ENCODE results near the gene ARHGAP23.

Gene ARHGAP23

GRCh38 chr17:38439436-38439835 lies 11.2 kb downstream of the ARHGAP23 start:
- in situ Hi-C loops (cut with MboI; ENCODE audit: low sequenced_read_pairs), result no loop called here

GRCh38 chr17:38440614-38441397 lies 12.5 kb downstream of the ARHGAP23 start:
- in situ Hi-C loops (cut with MboI; ENCODE audit: low sequenced_read_pairs), result no loop called here

GRCh38 chr17:38441429-38442061 lies 13.3 kb downstream of the ARHGAP23 start:
- in situ Hi-C loops (cut with MboI; ENCODE audit: low sequenced_read_pairs), result no loop called here

- in situ Hi-C loops (cut with MboI; ENCODE audit: low sequenced_read_pairs), result no loop called here
Observed at GRCh38 chr17:38442548-38442947, 14.3 kb downstream of the ARHGAP23 start.

GRCh38 chr17:38443356-38444031 lies 15.2 kb downstream of the ARHGAP23 start:
- in situ Hi-C loops (cut with MboI; ENCODE audit: low sequenced_read_pairs), result no loop called here

GRCh38 chr17:38444151-38444550 lies 15.9 kb downstream of the ARHGAP23 start:
- in situ Hi-C loops (cut with MboI; ENCODE audit: low sequenced_read_pairs), result no loop called here

GRCh38 chr17:38447502-38448085 lies 19.3 kb downstream of the ARHGAP23 start:
- in situ Hi-C loops (cut with MboI; ENCODE audit: low sequenced_read_pairs), result no loop called here

GRCh38 chr17:38448208-38448771 lies 20.0 kb downstream of the ARHGAP23 start:
- in situ Hi-C loops (cut with MboI; ENCODE audit: low sequenced_read_pairs), result no loop called here

- in situ Hi-C loops (cut with MboI; ENCODE audit: low sequenced_read_pairs), result no loop called here
Observed at GRCh38 chr17:38449364-38449763, 21.1 kb downstream of the ARHGAP23 start.

GRCh38 chr17:38450557-38451029 lies 22.3 kb downstream of the ARHGAP23 start:
- in situ Hi-C loops (cut with MboI; ENCODE audit: low sequenced_read_pairs), result no loop called here

GRCh38 chr17:38451030-38451839 lies 23.0 kb downstream of the ARHGAP23 start:
- in situ Hi-C loops (cut with MboI; ENCODE audit: low sequenced_read_pairs), result no loop called here

- in situ Hi-C loops (cut with MboI; ENCODE audit: low sequenced_read_pairs), result no loop called here
Observed at GRCh38 chr17:38451840-38452529, 23.7 kb downstream of the ARHGAP23 start.

- in situ Hi-C loops (cut with MboI; ENCODE audit: low sequenced_read_pairs), result no loop called here
Observed at GRCh38 chr17:38452719-38453118, 24.5 kb downstream of the ARHGAP23 start.

- in situ Hi-C loops (cut with MboI; ENCODE audit: low sequenced_read_pairs), result no loop called here
Observed at GRCh38 chr17:38453951-38454421, 25.7 kb downstream of the ARHGAP23 start.

GRCh38 chr17:38454532-38454931 lies 26.3 kb downstream of the ARHGAP23 start:
- in situ Hi-C loops (cut with MboI; ENCODE audit: low sequenced_read_pairs), result no loop called here

- in situ Hi-C loops (cut with MboI; ENCODE audit: low sequenced_read_pairs), result no loop called here
Observed at GRCh38 chr17:38455288-38455915, 27.1 kb downstream of the ARHGAP23 start.

GRCh38 chr17:38456031-38456815 lies 28.0 kb downstream of the ARHGAP23 start:
- in situ Hi-C loops (cut with MboI; ENCODE audit: low sequenced_read_pairs), result no loop called here

All from HL-60/S4 (cell line).